ENCODE results near the gene SH3BP5L. TPM values are rescaled to one million over a fixed set of nuclear protein-coding genes. Genes with fewer than 3 reads are reported as not detected.

SH3BP5L gene
- total and polyA plus RNA-seq, 2 experiments from 2014 or later = 6.5 to 17.2 TPM

- Histone ChIP-seq H3K4me2 (peak overlapping the region; percentile 82), H3K27me3 (no peaks in the 10 kb centered on the region), H2AFZ (peak overlapping the region; percentile 98), H3K4me1 (ENCODE audit: insufficient read depth) (peaks cover 5% of the 10 kb centered on the region), H3K4me3 (peak overlapping the region; percentile 64), H3K9me3 (ENCODE audit: low read depth) (no peaks in the 10 kb centered on the region), H3K79me2 (no peaks in the 10 kb centered on the region), H3K27ac (peak overlapping the region; percentile 89), H4K20me1 (ENCODE audit: insufficient read depth, poor library complexity, severe bottlenecking) (no peaks in the 10 kb centered on the region), H3K36me3 (replicated peaks; ENCODE audit: insufficient read depth, low read depth) (no peaks in the 10 kb centered on the region), H3K9me2 (replicated peaks; ENCODE audit: insufficient read depth) (no peaks in the 10 kb centered on the region)
- DNase-seq (ENCODE audit: low spot score) = peak; percentile 73
- 1% methylated on average over 31 of the region's 31 CpGs for WGBS (ENCODE audit: low lambda C conversion rate, missing lambda C conversion rate)
- TF ChIP-seq CTCF (IDR thresholded peaks at IDR 0.05; ENCODE audit: poor library complexity) (no peak), EZH2phosphoT487 (IDR thresholded peaks at IDR 0.05; ENCODE audit: low read depth, severe bottlenecking, unreplicated experiment) (no peak), EZH2 (IDR thresholded peaks at IDR 0.05; ENCODE audit: borderline replicate concordance) (no peak)
These were observed 47.2 kb upstream of the SH3BP5L start for GRCh38 chr1:248872752-248873408.

GRCh38 chr1:248871837-248872401, 46.2 kb upstream of the SH3BP5L start:
- no peaks in the 10 kb centered on the region for H3K27me3 ChIP-seq
- peaks cover 5% of the 10 kb centered on the region for H3K4me1 ChIP-seq (ENCODE audit: insufficient read depth)
- H3K27ac ChIP-seq = peak overlapping the region; percentile 89
- H3K36me3 ChIP-seq (replicated peaks; ENCODE audit: insufficient read depth, low read depth) = no peaks in the 10 kb centered on the region
- peak overlapping the region; percentile 64 for H3K4me3 ChIP-seq
- H4K20me1 ChIP-seq (ENCODE audit: insufficient read depth, poor library complexity, severe bottlenecking) = no peaks in the 10 kb centered on the region
- peak overlapping the region; percentile 98 for H2AFZ ChIP-seq
- no peaks in the 10 kb centered on the region for H3K9me3 ChIP-seq (ENCODE audit: low read depth)
- DNase-seq (ENCODE audit: low spot score) = no peak
- H3K4me2 ChIP-seq = peak overlapping the region; percentile 82
- no peaks in the 10 kb centered on the region for H3K79me2 ChIP-seq
- H3K9me2 ChIP-seq (replicated peaks; ENCODE audit: insufficient read depth) = no peaks in the 10 kb centered on the region
- WGBS (ENCODE audit: low lambda C conversion rate, missing lambda C conversion rate) = 95% methylated on average over 3 of the region's 3 CpGs
- no peak for TF ChIP-seq EZH2phosphoT487 (IDR thresholded peaks at IDR 0.05; ENCODE audit: low read depth, severe bottlenecking, unreplicated experiment)
- TF ChIP-seq EZH2 (IDR thresholded peaks at IDR 0.05; ENCODE audit: borderline replicate concordance) = no peak
- TF ChIP-seq CTCF (IDR thresholded peaks at IDR 0.05; ENCODE audit: poor library complexity) = no peak

GRCh38 chr1:248862998-248863881, 37.5 kb upstream of the SH3BP5L start:
- Histone ChIP-seq H3K4me3 (peak overlapping the region; percentile 31), H3K4me2 (peak overlapping the region; percentile 91), H3K79me2 (peaks cover 1% of the 10 kb centered on the region), H3K27me3 (no peaks in the 10 kb centered on the region), H2AFZ (peak overlapping the region; percentile 75), H4K20me1 (ENCODE audit: insufficient read depth, poor library complexity, severe bottlenecking) (no peaks in the 10 kb centered on the region), H3K36me3 (replicated peaks; ENCODE audit: insufficient read depth, low read depth) (no peaks in the 10 kb centered on the region), H3K27ac (peak overlapping the region; percentile 22), H3K9me3 (ENCODE audit: low read depth) (no peaks in the 10 kb centered on the region), H3K4me1 (ENCODE audit: insufficient read depth) (peaks cover 11% of the 10 kb centered on the region), H3K9me2 (replicated peaks; ENCODE audit: insufficient read depth) (no peaks in the 10 kb centered on the region)
- peak; percentile 92 for DNase-seq (ENCODE audit: low spot score)
- 8% methylated on average over 41 of the region's 46 CpGs for WGBS (ENCODE audit: low lambda C conversion rate, missing lambda C conversion rate)
- TF ChIP-seq CTCF (IDR thresholded peaks at IDR 0.05; ENCODE audit: poor library complexity) (no peak), EZH2phosphoT487 (IDR thresholded peaks at IDR 0.05; ENCODE audit: low read depth, severe bottlenecking, unreplicated experiment) (no peak), EZH2 (IDR thresholded peaks at IDR 0.05; ENCODE audit: borderline replicate concordance) (no peak)
